ENCODE data around the gene RGS3. TPM values are rescaled to one million over a fixed set of nuclear protein-coding genes. Genes with fewer than 3 reads are reported as not detected.
"Not testable (repeated sequence)": the region's sequence is repeated elsewhere in the genome, so short reads cannot be mapped to it uniquely, and the experiment has no call there.

RGS3 gene
- total RNA-seq, 1 donor from 2014 or later = 15.0 TPM

- no peak overlapping the region for H3K27ac Mint-ChIP-seq
- no peak for DNase-seq
- H3K4me3 Mint-ChIP-seq = no peak overlapping the region
- peaks cover 21% of the 10 kb centered on the region for H3K27me3 Mint-ChIP-seq
- CTCF ChIA-PET = interaction anchor here (1.2 kb wide), 1 partner anchor 16 kb away, joined by 4 read pairs; no protein-coding TSS in a partner anchor
- POLR2A ChIA-PET = no interaction called here
- no peak for TF ChIP-seq CTCF (IDR thresholded peaks at IDR 0.05)
- H3K36me3 Mint-ChIP-seq (ENCODE audit: low read depth) = no peaks in the 10 kb centered on the region
- no peaks in the 10 kb centered on the region for H3K4me1 Mint-ChIP-seq
- peaks cover 1% of the 10 kb centered on the region for H3K9me3 Mint-ChIP-seq
- ATAC-seq (ENCODE audit: low read depth) = no peak
- intact Hi-C loops (cut with micrococcal nuclease) = no loop called here
Measured at GRCh38 chr9:113638897-113639296, 175.4 kb downstream of the RGS3 start.

- H3K9me3 Mint-ChIP-seq; DNase-seq; intact Hi-C loops (cut with micrococcal nuclease); H3K27ac Mint-ChIP-seq; ATAC-seq (ENCODE audit: low read depth); H3K4me3 Mint-ChIP-seq; H3K36me3 Mint-ChIP-seq (ENCODE audit: low read depth); CTCF ChIA-PET; H3K4me1 Mint-ChIP-seq: not testable (repeated sequence)
- peaks cover 21% of the 10 kb centered on the region for H3K27me3 Mint-ChIP-seq
- POLR2A ChIA-PET = interaction anchor here (0.6 kb wide), 1 partner anchor 14 kb away, joined by 3 read pairs; no protein-coding TSS in a partner anchor
Measured at GRCh38 chr9:113639411-113639970, 176.0 kb downstream of the RGS3 start.

- Mint-ChIP-seq H3K9me3 (peaks cover 1% of the 10 kb centered on the region), H3K27ac (no peak overlapping the region), H3K36me3 (ENCODE audit: low read depth) (no peaks in the 10 kb centered on the region), H3K27me3 (peaks cover 25% of the 10 kb centered on the region), H3K4me3 (no peak overlapping the region), H3K4me1 (no peaks in the 10 kb centered on the region)
- TF ChIP-seq CTCF (IDR thresholded peaks at IDR 0.05) = no peak
- DNase-seq (no peak), ATAC-seq (ENCODE audit: low read depth) (no peak)
- ChIA-PET CTCF (interaction anchor here (1.6 kb wide), 1 partner anchor 15 kb away, joined by 4 read pairs; no protein-coding TSS in a partner anchor), POLR2A (no interaction called here)
- intact Hi-C loops (cut with micrococcal nuclease) = no loop called here
Measured at GRCh38 chr9:113640418-113640817, 176.9 kb downstream of the RGS3 start.

- TF ChIP-seq CTCF (IDR thresholded peaks at IDR 0.05) = no peak
- Mint-ChIP-seq H3K27ac (no peak overlapping the region), H3K36me3 (ENCODE audit: low read depth) (no peaks in the 10 kb centered on the region), H3K4me3 (no peak overlapping the region), H3K4me1 (no peaks in the 10 kb centered on the region), H3K27me3 (peaks cover 20% of the 10 kb centered on the region), H3K9me3 (peaks cover 1% of the 10 kb centered on the region)
- ATAC-seq (ENCODE audit: low read depth) = no peak
- no peak for DNase-seq
- intact Hi-C loops (cut with micrococcal nuclease) = no loop called here
- ChIA-PET CTCF (interaction anchor here (1.6 kb wide), 1 partner anchor 14 kb away, joined by 4 read pairs; no protein-coding TSS in a partner anchor), POLR2A (no interaction called here)
Measured at GRCh38 chr9:113641100-113641885, 177.8 kb downstream of the RGS3 start.

- intact Hi-C loops (cut with micrococcal nuclease) = no loop called here
- H3K36me3 Mint-ChIP-seq (ENCODE audit: low read depth) = no peaks in the 10 kb centered on the region
- no peak overlapping the region for H3K27ac Mint-ChIP-seq
- CTCF ChIA-PET = interaction anchor here (0.7 kb wide), 1 partner anchor 11 kb away, joined by 3 read pairs; no protein-coding TSS in a partner anchor
- TF ChIP-seq CTCF (IDR thresholded peaks at IDR 0.05) = no peak
- H3K27me3 Mint-ChIP-seq = peaks cover 21% of the 10 kb centered on the region
- POLR2A ChIA-PET = no interaction called here
- DNase-seq (no peak), ATAC-seq (ENCODE audit: low read depth) (no peak)
- H3K9me3 Mint-ChIP-seq = peaks cover 1% of the 10 kb centered on the region
- H3K4me3 Mint-ChIP-seq = no peak overlapping the region
- H3K4me1 Mint-ChIP-seq = no peaks in the 10 kb centered on the region
Measured at GRCh38 chr9:113644321-113644720, 180.8 kb downstream of the RGS3 start.

All from activated B cell treated with CpG ODN at 0.5 μM for 24 hours (primary cell).